GM12873 (cell line): ENCODE data around the gene ZNF710.

Experiments
- TF ChIP-seq, protein P1 (sequence below): IDR thresholded peaks from 2 replicates; pipeline ENCODE4 v1.5.1; 2012; ENCODE audit warnings: low read depth, mild to moderate bottlenecking, moderate library complexity, low read length, control low read depth; ENCODE audit not compliant: insufficient read depth; ENCODE audit errors: missing control alignments

The ZNF710 gene

DNA sequence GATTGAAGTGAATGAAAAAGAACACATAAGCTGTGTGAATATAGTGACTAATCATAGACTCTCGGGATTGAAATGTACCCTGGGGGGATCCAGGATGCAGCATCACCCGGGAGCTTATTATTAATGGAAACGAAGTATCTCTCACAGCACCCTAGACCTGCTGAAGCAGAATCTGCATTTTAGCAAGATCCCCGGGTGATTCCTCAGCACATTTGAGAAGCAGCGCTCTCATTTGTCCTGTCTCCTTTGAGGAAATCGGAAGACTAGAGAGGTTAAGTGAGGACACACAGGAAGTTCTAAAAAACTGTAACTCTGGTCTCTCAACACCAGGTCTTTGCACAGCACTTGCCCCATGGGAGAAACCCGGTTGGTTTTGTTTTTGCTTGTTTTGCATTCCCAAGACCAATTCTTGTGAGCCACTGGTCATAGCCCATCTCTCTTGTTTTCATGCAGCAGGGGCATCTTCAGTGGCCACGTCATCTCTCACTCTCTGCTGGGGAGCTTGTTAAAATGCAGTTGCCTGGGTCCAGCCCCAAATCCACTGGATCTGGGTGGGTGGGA is 30.2 kb downstream of the ZNF710 start:
- TF ChIP-seq, protein P1, sequence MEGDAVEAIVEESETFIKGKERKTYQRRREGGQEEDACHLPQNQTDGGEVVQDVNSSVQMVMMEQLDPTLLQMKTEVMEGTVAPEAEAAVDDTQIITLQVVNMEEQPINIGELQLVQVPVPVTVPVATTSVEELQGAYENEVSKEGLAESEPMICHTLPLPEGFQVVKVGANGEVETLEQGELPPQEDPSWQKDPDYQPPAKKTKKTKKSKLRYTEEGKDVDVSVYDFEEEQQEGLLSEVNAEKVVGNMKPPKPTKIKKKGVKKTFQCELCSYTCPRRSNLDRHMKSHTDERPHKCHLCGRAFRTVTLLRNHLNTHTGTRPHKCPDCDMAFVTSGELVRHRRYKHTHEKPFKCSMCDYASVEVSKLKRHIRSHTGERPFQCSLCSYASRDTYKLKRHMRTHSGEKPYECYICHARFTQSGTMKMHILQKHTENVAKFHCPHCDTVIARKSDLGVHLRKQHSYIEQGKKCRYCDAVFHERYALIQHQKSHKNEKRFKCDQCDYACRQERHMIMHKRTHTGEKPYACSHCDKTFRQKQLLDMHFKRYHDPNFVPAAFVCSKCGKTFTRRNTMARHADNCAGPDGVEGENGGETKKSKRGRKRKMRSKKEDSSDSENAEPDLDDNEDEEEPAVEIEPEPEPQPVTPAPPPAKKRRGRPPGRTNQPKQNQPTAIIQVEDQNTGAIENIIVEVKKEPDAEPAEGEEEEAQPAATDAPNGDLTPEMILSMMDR = no peak

DNA sequence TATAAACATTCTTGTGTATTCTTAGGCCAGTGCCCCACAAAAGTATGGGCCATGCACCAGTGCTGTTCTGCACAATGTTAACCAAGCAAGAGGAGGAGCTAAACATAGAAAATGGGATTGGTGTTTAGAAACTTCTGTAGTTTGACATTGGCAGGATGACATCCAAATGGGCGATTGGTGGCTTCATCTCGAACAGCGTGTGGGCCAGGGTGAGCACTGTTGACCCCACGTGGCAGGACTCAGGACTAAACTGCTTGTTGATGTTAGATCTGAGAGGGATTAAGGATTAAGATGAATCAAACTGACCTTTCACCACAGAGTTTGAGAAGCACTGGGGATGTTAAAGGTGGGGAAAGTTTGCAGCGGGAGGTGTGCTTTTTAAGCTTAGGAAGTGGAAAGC is 31.9 kb downstream of the ZNF710 start:
- TF ChIP-seq, protein P1 = no peak

DNA sequence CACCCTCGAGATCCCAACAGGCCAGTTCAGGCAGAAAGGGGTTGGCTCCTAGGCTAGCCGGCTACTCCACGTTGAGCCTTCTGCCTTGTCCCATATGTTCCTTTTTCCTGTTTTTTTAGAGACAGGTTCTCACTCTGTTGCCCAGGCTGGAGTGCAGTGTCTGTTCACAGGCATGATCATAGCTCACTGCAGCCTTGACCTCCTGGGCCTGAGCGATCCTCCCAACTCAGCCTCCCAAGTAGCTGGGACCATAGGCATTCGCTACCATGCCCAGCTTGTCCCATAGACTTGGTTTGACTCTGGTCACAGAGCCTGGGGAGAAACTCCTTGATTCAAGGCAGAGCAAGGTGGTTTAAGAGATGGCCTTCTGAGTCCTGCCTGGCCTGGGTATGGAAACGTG is 32.3 kb downstream of the ZNF710 start:
- TF ChIP-seq, protein P1 = no peak

DNA sequence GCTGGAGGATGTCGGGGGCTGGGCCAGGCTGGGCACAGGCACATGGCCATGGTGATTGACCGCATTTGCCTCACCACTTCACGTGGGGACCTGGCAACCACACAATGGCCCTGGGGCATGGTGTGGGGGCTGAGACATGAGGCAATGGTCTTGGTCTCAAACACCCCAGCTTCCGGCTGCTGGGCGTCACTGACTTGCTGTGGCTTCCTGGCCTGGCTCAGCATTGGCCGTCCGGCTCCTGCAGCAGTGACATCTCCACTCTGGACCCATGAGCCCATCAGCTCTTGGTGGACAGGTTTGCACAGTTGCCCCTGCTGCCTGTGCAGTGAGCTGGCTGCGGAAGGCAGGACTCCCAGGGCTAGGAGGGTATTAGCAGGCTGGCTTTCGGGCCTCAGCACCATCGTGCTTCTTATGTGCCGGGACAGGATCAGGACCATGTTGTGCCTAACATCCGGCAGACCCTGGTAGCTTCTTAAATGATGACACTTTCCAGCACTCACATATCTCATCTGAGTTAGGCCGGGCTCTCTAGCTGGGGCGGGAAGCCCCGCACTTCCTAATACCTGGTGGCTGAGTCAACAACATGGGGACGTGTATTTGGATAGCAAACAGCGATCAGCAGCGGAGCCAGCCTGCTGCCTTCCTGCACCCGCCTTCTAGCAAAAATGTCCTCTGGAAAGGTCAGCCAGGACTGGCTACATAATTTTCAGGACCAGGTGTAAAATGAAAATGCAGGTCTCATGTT is 34.1 kb downstream of the ZNF710 start:
- TF ChIP-seq, protein P1 = no peak

DNA sequence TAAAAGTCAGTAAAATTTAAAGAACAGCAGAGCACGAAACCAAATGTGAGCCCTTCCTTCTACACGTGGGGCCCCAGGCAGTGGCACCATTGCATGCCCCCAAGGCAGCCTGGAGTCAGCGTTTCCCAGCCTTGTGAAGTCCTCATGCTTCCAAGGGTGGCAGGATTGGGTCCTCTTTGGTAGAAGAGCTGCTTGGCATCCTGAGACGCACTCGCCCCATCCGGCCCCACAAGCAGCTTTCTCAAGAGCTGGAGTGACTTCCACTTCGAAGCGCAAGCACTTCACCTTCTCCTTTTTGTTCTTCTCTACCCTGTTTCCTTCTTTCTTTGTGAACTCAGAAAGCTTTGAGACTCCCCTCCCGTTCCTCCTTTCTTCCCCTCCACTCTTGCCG is 34.7 kb downstream of the ZNF710 start:
- TF ChIP-seq, protein P1 = no peak

DNA sequence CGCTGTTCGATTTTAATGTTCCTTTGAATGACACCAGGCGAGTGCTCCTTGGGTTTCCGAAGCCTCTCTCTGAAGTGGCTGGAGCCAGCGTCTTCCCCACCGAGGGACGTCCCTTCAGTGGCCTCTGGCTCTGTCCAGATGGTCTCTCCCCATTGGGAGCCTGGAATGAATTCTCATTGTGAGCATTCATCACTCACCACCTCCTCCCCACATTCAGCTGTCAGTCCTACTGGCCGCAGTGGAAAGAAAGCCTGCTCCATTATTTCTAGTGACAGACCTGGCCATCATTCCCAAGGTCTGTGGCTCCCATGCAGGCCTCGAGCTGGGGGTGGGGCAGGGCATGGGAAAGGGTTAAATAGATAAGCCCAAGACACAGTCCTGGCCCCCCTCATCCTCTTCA is 35.2 kb downstream of the ZNF710 start:
- TF ChIP-seq, protein P1 = no peak

DNA sequence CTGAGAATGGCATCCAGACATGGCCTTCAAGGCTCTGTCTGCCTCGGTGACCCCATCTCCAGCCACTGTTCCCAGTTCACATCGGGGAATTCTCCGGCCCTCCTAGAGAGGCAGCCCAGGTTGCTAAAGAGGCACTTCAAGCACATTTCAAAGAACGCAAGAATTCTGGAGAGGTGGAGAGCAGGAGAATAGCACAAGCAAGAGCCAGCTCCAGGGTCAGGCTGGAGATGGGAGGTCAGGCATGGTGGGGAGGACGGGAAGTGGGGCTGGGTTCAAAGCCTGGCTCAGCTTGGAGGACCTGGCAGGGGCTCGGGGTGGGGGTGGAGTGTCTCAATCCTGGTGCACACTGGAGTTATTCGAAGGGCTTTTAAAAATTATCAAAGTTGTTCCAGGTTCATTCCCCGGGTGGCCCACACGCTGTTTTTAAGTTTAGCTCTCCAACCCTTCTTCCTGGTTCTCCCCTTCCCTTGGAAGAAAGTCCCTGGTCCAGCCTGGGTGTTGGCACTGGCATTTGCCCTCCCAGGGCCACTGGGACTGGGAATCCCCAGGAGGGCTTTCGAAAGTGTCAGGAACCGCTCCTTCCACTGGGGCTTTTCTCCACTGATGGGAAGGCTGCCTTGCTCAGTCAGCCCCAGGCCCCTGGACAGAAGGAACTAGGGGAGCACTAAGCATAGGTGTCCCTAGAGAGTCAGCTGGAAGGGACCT is 35.8 kb downstream of the ZNF710 start:
- TF ChIP-seq, protein P1 = no peak
